ENCODE data around the gene ALK.
A peak's percentile ranks its signal among the peaks of the same experiment; 100 is the strongest.

The ALK gene

DNA sequence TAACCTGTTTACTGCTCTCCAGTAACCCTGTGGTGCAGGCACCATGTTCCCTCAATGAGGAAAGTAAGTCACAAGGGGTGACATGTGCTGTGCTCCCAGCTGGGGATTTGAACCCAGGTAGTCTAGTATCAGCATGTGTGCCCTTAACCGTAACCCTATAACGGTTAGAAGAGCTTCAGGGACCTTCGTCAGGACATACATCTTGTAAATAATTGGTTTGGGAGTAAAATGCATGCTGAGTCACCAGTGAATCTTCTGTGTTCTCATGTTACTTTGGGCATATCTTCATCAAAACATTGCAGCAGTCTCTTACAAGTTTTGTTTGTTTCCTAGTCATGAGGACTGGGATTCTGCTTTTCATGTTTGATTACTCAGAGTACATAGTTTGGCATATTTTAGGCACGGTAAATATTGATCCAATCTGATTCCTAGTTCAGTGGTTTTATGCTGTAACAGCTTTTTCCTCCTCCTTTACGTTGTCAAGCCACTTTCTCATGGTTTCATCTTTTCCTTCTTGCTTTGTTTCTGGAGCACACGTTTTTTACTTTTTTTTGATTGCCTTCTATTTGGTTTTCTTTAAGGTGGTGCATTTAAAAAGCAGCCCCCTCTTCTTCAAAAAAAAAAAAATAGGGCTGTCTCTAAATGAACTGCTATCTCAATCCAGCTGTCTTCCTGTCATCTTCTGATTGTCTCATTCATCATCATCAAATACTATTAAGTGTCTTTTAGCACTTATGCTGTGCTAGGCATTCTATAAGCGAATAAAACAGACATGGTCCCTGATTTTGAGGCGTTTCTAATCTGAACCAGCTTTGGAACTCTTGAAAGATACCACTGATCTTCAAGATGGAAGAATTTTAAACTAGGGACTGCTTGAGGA, 755.8 kb downstream of the ALK start:
- FAIRE-seq: no peak

GRCh38 chr2:29164091-29164846, 757.1 kb downstream of the ALK start:
- no peak for FAIRE-seq

DNA sequence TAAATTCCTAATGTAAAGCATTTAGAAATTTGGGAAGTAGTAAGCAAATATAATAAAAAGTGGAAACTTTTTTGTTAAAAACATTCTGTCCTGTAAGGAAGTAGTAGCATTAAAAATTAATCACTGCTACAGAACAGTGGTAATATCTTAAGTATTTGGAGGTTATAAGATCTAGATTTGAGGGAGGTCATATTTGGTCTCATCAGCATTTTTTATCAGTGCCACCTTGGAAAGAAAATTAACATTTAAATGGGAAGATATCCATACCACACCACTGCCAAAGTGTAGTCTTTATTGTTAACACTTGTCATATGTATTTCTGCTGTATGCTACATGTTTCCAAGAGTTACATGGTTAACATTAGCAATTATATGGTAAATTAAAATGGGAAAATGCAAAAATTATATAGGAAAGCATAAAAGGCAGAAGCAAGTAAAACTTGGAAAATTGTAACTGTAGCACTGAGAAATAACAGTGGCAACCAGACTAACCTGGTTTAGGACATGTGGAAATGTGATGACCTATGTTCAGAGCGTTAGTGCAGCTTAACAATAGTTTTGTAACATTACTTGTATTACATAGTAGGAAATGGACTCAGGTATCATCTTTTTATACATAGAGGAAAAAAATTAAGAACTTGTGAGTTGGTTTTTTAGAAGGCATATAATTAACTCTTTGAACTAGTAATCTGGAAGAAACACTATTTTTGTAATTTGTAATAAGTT, 759.0 kb downstream of the ALK start:
- FAIRE-seq: peak; percentile 62

GRCh38 chr2:29160184-29160583, 761.2 kb downstream of the ALK start:
- no peak for FAIRE-seq

- no peak for FAIRE-seq
Measured at GRCh38 chr2:29159125-29159524, 762.3 kb downstream of the ALK start.

DNA sequence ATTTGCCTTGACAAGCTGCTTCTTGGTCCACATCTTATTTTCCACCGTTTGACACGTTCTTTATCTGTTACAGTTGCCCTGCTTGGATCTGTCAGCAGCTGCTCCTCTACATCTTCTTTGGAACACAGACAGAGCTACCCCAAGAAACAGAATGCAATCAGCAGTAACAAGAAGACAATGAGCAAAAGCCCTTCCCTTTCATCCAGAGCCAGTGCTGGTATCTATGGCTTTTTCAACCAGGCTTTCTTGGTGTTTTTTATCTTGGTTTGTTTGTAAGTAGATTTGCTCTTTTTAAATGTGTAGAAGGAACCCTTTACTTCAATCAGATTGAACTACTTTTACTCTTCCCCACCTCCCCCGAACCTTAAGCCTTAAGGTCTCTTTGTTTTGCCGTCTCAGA, 764.3 kb downstream of the ALK start:
- no peak for FAIRE-seq

DNA sequence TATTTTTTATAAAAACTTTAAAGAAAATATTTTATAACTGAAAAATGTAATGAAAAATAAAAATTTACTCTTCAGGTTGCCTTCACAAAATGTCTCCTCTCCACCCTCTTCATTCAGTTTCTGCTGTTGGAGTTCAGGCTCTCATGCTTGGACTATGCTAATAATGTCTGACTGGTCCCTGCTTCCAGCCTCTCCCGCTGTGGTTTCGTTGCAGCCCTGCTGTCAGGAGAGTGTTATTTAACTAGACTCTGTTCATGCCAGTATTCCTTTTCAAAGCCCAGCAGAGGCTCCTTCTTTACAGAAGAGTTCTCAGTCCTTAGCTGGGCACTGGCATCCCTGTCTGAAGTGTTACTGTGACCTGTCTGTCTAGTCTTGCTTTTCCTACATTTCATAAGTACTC, 765.8 kb downstream of the ALK start:
- FAIRE-seq: no peak

DNA sequence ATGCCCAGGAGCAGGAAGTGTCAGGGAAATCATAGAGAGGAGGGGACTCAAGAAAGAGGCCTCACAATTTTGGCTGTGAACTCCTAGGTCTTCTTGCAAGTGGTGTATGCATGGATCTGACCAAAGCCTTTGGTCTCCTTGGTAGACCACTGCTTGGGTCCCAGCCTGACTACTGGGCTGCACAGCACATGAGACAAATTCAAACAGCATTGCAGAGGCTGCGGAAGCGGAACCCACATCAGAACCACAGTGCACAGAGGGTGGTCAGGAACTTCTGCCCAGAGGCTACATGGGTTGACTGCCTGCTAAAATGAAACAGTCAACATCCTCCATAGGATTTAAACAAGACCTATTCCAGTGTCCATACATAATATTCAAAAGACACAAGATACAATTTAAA, 766.8 kb downstream of the ALK start:
- FAIRE-seq: no peak

DNA sequence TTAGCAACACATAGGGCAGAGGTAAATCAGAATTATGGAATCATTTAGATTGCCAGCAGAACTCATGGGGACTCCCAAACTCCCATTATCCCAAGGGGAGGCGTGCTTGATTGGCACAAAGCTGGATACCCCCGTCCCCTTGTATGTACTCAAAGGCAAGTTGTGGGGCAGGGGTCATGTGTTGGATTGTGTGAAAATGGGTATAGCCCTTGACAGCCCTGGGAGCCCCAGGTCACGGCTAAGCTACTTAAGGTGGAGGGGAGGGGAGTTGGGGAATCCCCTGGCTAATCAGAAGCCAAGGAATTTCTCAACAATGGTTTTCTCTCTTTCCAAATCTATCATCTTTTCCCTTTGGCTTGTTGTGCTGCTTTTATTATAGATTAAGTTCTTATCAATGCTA, 773.4 kb downstream of the ALK start:
- no peak for FAIRE-seq

GRCh38 chr2:29146197-29146596, 775.2 kb downstream of the ALK start:
- FAIRE-seq: no peak

- FAIRE-seq: no peak
Measured at GRCh38 chr2:29143657-29144056, 777.7 kb downstream of the ALK start.

Measured in TTC549 (cell line).